Measurements from ENCODE around the gene KAZN. TPM values are rescaled to one million over a fixed set of nuclear protein-coding genes. Genes with fewer than 3 reads are reported as not detected.

The KAZN gene
- polyA plus RNA-seq, 1 donor from 2014 or later, result 20.6 TPM

DNA sequence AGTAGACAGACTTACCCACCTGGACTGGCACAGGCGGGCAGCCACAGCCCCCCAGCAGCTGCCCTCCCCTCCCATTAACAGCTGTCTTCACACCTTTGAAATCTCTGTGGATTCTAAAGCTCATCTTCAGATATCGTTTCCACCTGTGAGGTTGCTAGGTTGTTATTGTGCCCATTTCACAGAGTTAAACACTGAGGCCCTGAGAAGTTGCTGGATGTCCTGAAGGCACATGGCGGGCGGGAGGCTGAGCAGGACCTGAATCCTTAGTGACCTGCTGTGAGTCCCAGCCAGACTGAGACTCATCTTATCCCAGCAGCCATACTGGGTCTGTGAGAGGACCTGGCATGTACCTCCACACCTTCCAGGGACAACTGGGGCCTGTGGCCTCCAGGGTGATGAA lies 420.3 kb downstream of the KAZN start:
- no peak overlapping the region for H3K4me3 ChIP-seq (ENCODE audit: low read length)
- H3K4me2 ChIP-seq (ENCODE audit: low read length), result no peak overlapping the region
- no peak overlapping the region for H3K27ac ChIP-seq (ENCODE audit: low read length)
- no peaks in the 10 kb centered on the region for H4K20me1 ChIP-seq (ENCODE audit: insufficient read depth)
- H3K9ac ChIP-seq (ENCODE audit: low read length), result no peak overlapping the region
- no peaks in the 10 kb centered on the region for H3K9me2 ChIP-seq (ENCODE audit: insufficient read depth, low read length)
- H3K27me3 ChIP-seq (ENCODE audit: insufficient read depth, low read depth, low read length), result no peaks in the 10 kb centered on the region
- no peak for TF ChIP-seq TAF1 (IDR thresholded peaks at IDR 0.05; ENCODE audit: low read depth)
- no peak for TF ChIP-seq RAD21 (conservative IDR thresholded peaks at IDR 0.05)
- no peak for TF ChIP-seq SMC3 (conservative IDR thresholded peaks at IDR 0.05; ENCODE audit: poor library complexity)
- TF ChIP-seq, protein P1, sequence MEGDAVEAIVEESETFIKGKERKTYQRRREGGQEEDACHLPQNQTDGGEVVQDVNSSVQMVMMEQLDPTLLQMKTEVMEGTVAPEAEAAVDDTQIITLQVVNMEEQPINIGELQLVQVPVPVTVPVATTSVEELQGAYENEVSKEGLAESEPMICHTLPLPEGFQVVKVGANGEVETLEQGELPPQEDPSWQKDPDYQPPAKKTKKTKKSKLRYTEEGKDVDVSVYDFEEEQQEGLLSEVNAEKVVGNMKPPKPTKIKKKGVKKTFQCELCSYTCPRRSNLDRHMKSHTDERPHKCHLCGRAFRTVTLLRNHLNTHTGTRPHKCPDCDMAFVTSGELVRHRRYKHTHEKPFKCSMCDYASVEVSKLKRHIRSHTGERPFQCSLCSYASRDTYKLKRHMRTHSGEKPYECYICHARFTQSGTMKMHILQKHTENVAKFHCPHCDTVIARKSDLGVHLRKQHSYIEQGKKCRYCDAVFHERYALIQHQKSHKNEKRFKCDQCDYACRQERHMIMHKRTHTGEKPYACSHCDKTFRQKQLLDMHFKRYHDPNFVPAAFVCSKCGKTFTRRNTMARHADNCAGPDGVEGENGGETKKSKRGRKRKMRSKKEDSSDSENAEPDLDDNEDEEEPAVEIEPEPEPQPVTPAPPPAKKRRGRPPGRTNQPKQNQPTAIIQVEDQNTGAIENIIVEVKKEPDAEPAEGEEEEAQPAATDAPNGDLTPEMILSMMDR (IDR thresholded peaks at IDR 0.05; ENCODE audit: poor library complexity, severe bottlenecking), result no peak
- TF ChIP-seq, protein P2, sequence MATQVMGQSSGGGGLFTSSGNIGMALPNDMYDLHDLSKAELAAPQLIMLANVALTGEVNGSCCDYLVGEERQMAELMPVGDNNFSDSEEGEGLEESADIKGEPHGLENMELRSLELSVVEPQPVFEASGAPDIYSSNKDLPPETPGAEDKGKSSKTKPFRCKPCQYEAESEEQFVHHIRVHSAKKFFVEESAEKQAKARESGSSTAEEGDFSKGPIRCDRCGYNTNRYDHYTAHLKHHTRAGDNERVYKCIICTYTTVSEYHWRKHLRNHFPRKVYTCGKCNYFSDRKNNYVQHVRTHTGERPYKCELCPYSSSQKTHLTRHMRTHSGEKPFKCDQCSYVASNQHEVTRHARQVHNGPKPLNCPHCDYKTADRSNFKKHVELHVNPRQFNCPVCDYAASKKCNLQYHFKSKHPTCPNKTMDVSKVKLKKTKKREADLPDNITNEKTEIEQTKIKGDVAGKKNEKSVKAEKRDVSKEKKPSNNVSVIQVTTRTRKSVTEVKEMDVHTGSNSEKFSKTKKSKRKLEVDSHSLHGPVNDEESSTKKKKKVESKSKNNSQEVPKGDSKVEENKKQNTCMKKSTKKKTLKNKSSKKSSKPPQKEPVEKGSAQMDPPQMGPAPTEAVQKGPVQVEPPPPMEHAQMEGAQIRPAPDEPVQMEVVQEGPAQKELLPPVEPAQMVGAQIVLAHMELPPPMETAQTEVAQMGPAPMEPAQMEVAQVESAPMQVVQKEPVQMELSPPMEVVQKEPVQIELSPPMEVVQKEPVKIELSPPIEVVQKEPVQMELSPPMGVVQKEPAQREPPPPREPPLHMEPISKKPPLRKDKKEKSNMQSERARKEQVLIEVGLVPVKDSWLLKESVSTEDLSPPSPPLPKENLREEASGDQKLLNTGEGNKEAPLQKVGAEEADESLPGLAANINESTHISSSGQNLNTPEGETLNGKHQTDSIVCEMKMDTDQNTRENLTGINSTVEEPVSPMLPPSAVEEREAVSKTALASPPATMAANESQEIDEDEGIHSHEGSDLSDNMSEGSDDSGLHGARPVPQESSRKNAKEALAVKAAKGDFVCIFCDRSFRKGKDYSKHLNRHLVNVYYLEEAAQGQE (IDR thresholded peaks at IDR 0.05; ENCODE audit: borderline replicate concordance), result no peak
- no peak for TF ChIP-seq POLR2AphosphoS5 (IDR thresholded peaks at IDR 0.05)
- TF ChIP-seq EP300 (conservative IDR thresholded peaks at IDR 0.05; ENCODE audit: poor library complexity, severe bottlenecking), result no peak
- TF ChIP-seq MXI1 (conservative IDR thresholded peaks at IDR 0.05; ENCODE audit: poor library complexity, severe bottlenecking), result no peak
- TF ChIP-seq EZH2 (IDR thresholded peaks at IDR 0.05; ENCODE audit: borderline replicate concordance, insufficient read depth, low read length, poor library complexity, severe bottlenecking), result no peak
- no peaks in the 10 kb centered on the region for H3F3A ChIP-seq (ENCODE audit: insufficient read depth, low read length, poor library complexity, severe bottlenecking)
- no peaks in the 10 kb centered on the region for H3K9me3 ChIP-seq (ENCODE audit: low read length)
- no peaks in the 10 kb centered on the region for H3K36me3 ChIP-seq (ENCODE audit: insufficient read depth, low read length)
- no peaks in the 10 kb centered on the region for H3K79me2 ChIP-seq (replicated peaks; ENCODE audit: insufficient read depth, low read length)
- H2AFZ ChIP-seq (ENCODE audit: low read depth, low read length), result no peak overlapping the region

GRCh38 chr1:15020943-15021745 lies 422.7 kb downstream of the KAZN start:
- no peaks in the 10 kb centered on the region for H4K20me1 ChIP-seq (ENCODE audit: insufficient read depth)
- TF ChIP-seq TAF1 (IDR thresholded peaks at IDR 0.05; ENCODE audit: low read depth) (no peak), SMC3 (conservative IDR thresholded peaks at IDR 0.05; ENCODE audit: poor library complexity) (no peak), EP300 (conservative IDR thresholded peaks at IDR 0.05; ENCODE audit: poor library complexity, severe bottlenecking) (no peak), RAD21 (conservative IDR thresholded peaks at IDR 0.05) (no peak), MXI1 (conservative IDR thresholded peaks at IDR 0.05; ENCODE audit: poor library complexity, severe bottlenecking) (no peak), EZH2 (IDR thresholded peaks at IDR 0.05; ENCODE audit: borderline replicate concordance, insufficient read depth, low read length, poor library complexity, severe bottlenecking) (no peak), POLR2AphosphoS5 (IDR thresholded peaks at IDR 0.05) (no peak)
- TF ChIP-seq, protein P1 (IDR thresholded peaks at IDR 0.05; ENCODE audit: poor library complexity, severe bottlenecking), result no peak
- TF ChIP-seq, protein P2 (IDR thresholded peaks at IDR 0.05; ENCODE audit: borderline replicate concordance), result no peak
- H3K79me2 ChIP-seq (replicated peaks; ENCODE audit: insufficient read depth, low read length), result no peaks in the 10 kb centered on the region
- no peak overlapping the region for H3K27ac ChIP-seq (ENCODE audit: low read length)
- no peak overlapping the region for H2AFZ ChIP-seq (ENCODE audit: low read depth, low read length)
- no peaks in the 10 kb centered on the region for H3F3A ChIP-seq (ENCODE audit: insufficient read depth, low read length, poor library complexity, severe bottlenecking)
- no peaks in the 10 kb centered on the region for H3K9me2 ChIP-seq (ENCODE audit: insufficient read depth, low read length)
- no peaks in the 10 kb centered on the region for H3K9me3 ChIP-seq (ENCODE audit: low read length)
- H3K4me3 ChIP-seq (ENCODE audit: low read length), result no peak overlapping the region
- H3K9ac ChIP-seq (ENCODE audit: low read length), result no peak overlapping the region
- no peaks in the 10 kb centered on the region for H3K36me3 ChIP-seq (ENCODE audit: insufficient read depth, low read length)
- no peaks in the 10 kb centered on the region for H3K27me3 ChIP-seq (ENCODE audit: insufficient read depth, low read depth, low read length)
- H3K4me2 ChIP-seq (ENCODE audit: low read length), result no peak overlapping the region
